Mesothelial cell of epicardium (in vitro differentiated cells): ENCODE measurements around the gene CASP3. TPM values are rescaled to one million over a fixed set of nuclear protein-coding genes. Genes with fewer than 3 reads are reported as not detected.
"Not testable (repeated sequence)": the region's sequence is repeated elsewhere in the genome, so short reads cannot be mapped to it uniquely, and the experiment has no call there.

Experiments
- DNase-seq, 2 experiments: peaks; one replicate each; pipeline ENCODE4 v3.0.0; 2021; ENCODE audit warnings: low spot score in 2 of 2; ENCODE audit not compliant: unreplicated experiment in 2 of 2
- H3K27ac Mint-ChIP-seq: 2 replicates; pipeline ENCODE4 v1.8.0; 2021; ENCODE audit warnings: mixed read lengths
- H3K27me3 Mint-ChIP-seq: 2 replicates; pipeline ENCODE4 v1.8.0; 2021; ENCODE audit warnings: low read depth, mixed read lengths
- H3K36me3 Mint-ChIP-seq: 2 replicates; pipeline ENCODE4 v1.8.0; 2021; ENCODE audit warnings: mixed read lengths
- H3K4me1 Mint-ChIP-seq: 2 replicates; pipeline ENCODE4 v1.8.0; 2021; ENCODE audit warnings: mixed read lengths
- H3K4me3 Mint-ChIP-seq: 2 replicates; pipeline ENCODE4 v1.8.0; 2021; ENCODE audit warnings: mild to moderate bottlenecking, moderate library complexity, mixed read lengths
- H3K9me3 Mint-ChIP-seq: 2 replicates; pipeline ENCODE4 v1.8.0; 2021; ENCODE audit warnings: mixed read lengths
- CTCF ChIP-seq: fragments of 200-600 bp; sonication (generic); IDR thresholded peaks from one replicate; pipeline ENCODE4 v1.5.0; 2021; ENCODE audit warnings: antibody characterized with exemption; ENCODE audit not compliant: unreplicated experiment
- total RNA-seq: library from RNA; stranded (reverse); gene quantifications from 3 replicates; pipeline ENCODE4 v1.2.1, GENCODE V29; 2021

The CASP3 gene
- total RNA-seq, 1 donor from 2014 or later = 21.0 TPM

GRCh38 chr4:184653650-184654049, 4.4 kb upstream of the CASP3 start:
- DNase-seq = no peak
- no peak overlapping the region for H3K27ac Mint-ChIP-seq

GRCh38 chr4:184652681-184653080, 3.4 kb upstream of the CASP3 start:
- not testable (repeated sequence) for H3K4me3 Mint-ChIP-seq, H3K9me3 Mint-ChIP-seq, H3K27ac Mint-ChIP-seq, DNase-seq, H3K27me3 Mint-ChIP-seq, H3K36me3 Mint-ChIP-seq
- H3K4me1 Mint-ChIP-seq = peaks cover 21% of the 10 kb centered on the region

More at GRCh38 chr4:184653650-184654049, 4.4 kb upstream of the CASP3 start:
- TF ChIP-seq CTCF = no peak
- Mint-ChIP-seq H3K9me3 (no peaks in the 10 kb centered on the region), H3K4me3 (no peak overlapping the region), H3K4me1 (peaks cover 13% of the 10 kb centered on the region), H3K27me3 (no peaks in the 10 kb centered on the region), H3K36me3 (peaks cover 10% of the 10 kb centered on the region)

GRCh38 chr4:184651899-184652298, 2.7 kb upstream of the CASP3 start:
- peaks cover 28% of the 10 kb centered on the region for H3K4me1 Mint-ChIP-seq
- H3K4me3 Mint-ChIP-seq = no peak overlapping the region
- no peaks in the 10 kb centered on the region for H3K9me3 Mint-ChIP-seq
- DNase-seq = no peak
- no peaks in the 10 kb centered on the region for H3K27me3 Mint-ChIP-seq
- H3K27ac Mint-ChIP-seq = no peak overlapping the region
- H3K36me3 Mint-ChIP-seq = peaks cover 7% of the 10 kb centered on the region
- TF ChIP-seq CTCF = no peak

GRCh38 chr4:184649971-184650855, 966 bp upstream of the CASP3 start:
- Mint-ChIP-seq H3K4me3 (peak overlapping the region; percentile 83), H3K27ac (peak overlapping the region; percentile 94), H3K4me1 (peaks cover 38% of the 10 kb centered on the region), H3K36me3 (peaks cover 6% of the 10 kb centered on the region), H3K9me3 (no peaks in the 10 kb centered on the region), H3K27me3 (no peaks in the 10 kb centered on the region)
- DNase-seq = no peak
- TF ChIP-seq CTCF = no peak

- H3K4me3 Mint-ChIP-seq = peak overlapping the region; percentile 91
- peaks cover 38% of the 10 kb centered on the region for H3K4me1 Mint-ChIP-seq
- no peaks in the 10 kb centered on the region for H3K27me3 Mint-ChIP-seq
- DNase-seq = peak; percentile 47 to 73
- no peak for TF ChIP-seq CTCF
- peaks cover 4% of the 10 kb centered on the region for H3K36me3 Mint-ChIP-seq
- H3K27ac Mint-ChIP-seq = peak overlapping the region; percentile 94
- no peaks in the 10 kb centered on the region for H3K9me3 Mint-ChIP-seq
Measured at GRCh38 chr4:184648313-184649025, 778 bp downstream of the CASP3 start.

GRCh38 chr4:184648054-184648312, 1.3 kb downstream of the CASP3 start:
- Mint-ChIP-seq H3K36me3 (peaks cover 4% of the 10 kb centered on the region), H3K27me3 (no peaks in the 10 kb centered on the region), H3K4me1 (peaks cover 38% of the 10 kb centered on the region), H3K27ac (peak overlapping the region; percentile 94), H3K4me3 (peak overlapping the region; percentile 91), H3K9me3 (no peaks in the 10 kb centered on the region)
- DNase-seq = no peak
- no peak for TF ChIP-seq CTCF
